K562 (cell line): Measurements from ENCODE around the gene USP35. TPM values are rescaled to one million over a fixed set of nuclear protein-coding genes. Genes with fewer than 3 reads are reported as not detected.

ENCODE experiments used
- ATAC-seq: fragments of 200-7000 bp; cut with Tn5 transposase; 3 replicates; pipeline ENCODE4 v1.9.1; 2020; ENCODE audit warnings: moderate library complexity
- BruUV-seq: library from RNA; stranded (reverse); fragments of 400-500 nt; replicated peaks from 2 replicates; lab custom pipeline; 2021; lab: Mats Ljungman, UMichigan
- CTCF ChIA-PET: fragments of 300-600 bp; formaldehyde crosslinking; extraction: SDS; loops from one replicate; lab custom pipeline; 2021; ENCODE audit warnings: low intra/inter-chr PET ratio; lab: Yijun Ruan, JAX
- POLR2A ChIA-PET: fragments of 300-600, 350-650 bp; sonication (Branson Sonifier 250); formaldehyde crosslinking; extraction: SDS; loops from one replicate; lab custom pipeline; 2021; ENCODE audit warnings: antibody characterized with exemption, inconsistent platforms; lab: Yijun Ruan, JAX
- DNase-seq, 4 experiments: peaks; one replicate each; pipeline versions ENCODE4 v3.0.0 to v3.0.0-alpha.2; 2011 to 2018; ENCODE audit warnings: low spot score in 3 of 4, mixed read lengths in 3 of 4; ENCODE audit errors: extremely low read depth in 1 of 4
- FAIRE-seq: peaks from 2 replicates; lab custom pipeline; 2011; peaks lifted over from hg19 to GRCh38; lab: Jason Lieb, UNC
- H2AFZ ChIP-seq: 2 replicates; pipeline ENCODE4 v1.6.0; 2011; ENCODE audit warnings: low read depth, low read length, control low read depth, inconsistent platforms
- H3K27ac ChIP-seq: fragments of 200-600 bp; 3 replicates; pipeline ENCODE4 v1.8.0; 2011; ENCODE audit warnings: low read depth, mild to moderate bottlenecking, control low read depth, inconsistent platforms, low read length, moderate library complexity, mixed read lengths; ENCODE audit errors: extremely low read depth
- H3K27me3 ChIP-seq, 2 experiments: fragments of 300-600 bp in 1 of 2; 2 replicates in 1 of 2; 3 replicates in 1 of 2; pipeline versions ENCODE4 v1.6.0 to v1.8.0; 2011; ENCODE audit warnings: inconsistent platforms in 2 of 2, low read length in 2 of 2, mild to moderate bottlenecking in 1 of 2, mixed read lengths in 1 of 2, moderate library complexity in 1 of 2; ENCODE audit not compliant: control insufficient read depth in 2 of 2, insufficient read depth in 2 of 2
- H3K36me3 ChIP-seq: fragments of 300-600 bp; 3 replicates; pipeline ENCODE4 v1.8.0; 2011; ENCODE audit warnings: mild to moderate bottlenecking, low read length, inconsistent platforms; ENCODE audit not compliant: control insufficient read depth, insufficient read depth
- H3K4me1 ChIP-seq, 2 experiments: fragments of 200-600 bp in 1 of 2; replicated peaks in 1 of 2; 2 replicates in 1 of 2; 3 replicates in 1 of 2; pipeline versions ENCODE4 v1.5.1 to v1.8.0; 2011; ENCODE audit warnings: inconsistent platforms in 2 of 2, low read length in 2 of 2, mild to moderate bottlenecking in 1 of 2, mixed read lengths in 1 of 2, moderate library complexity in 1 of 2; ENCODE audit not compliant: control insufficient read depth in 2 of 2, insufficient read depth in 2 of 2
- H3K4me2 ChIP-seq: 2 replicates; pipeline ENCODE4 v1.6.1; 2011; ENCODE audit warnings: low read length, control low read depth, inconsistent platforms, mixed read lengths; ENCODE audit not compliant: insufficient read depth
- H3K4me3 ChIP-seq: fragments of 200-600 bp; sonication (generic), shearing (Covaris generic); 2 replicates; pipeline ENCODE4 v1.5.1; 2016; ENCODE audit warnings: control low read depth, inconsistent platforms
- H3K79me2 ChIP-seq: fragments of 200-600 bp; 3 replicates; pipeline ENCODE4 v1.8.0; 2011; ENCODE audit warnings: low read length, inconsistent platforms; ENCODE audit not compliant: control insufficient read depth, insufficient read depth
- H3K9ac ChIP-seq, 2 experiments: 2 replicates each; pipeline versions ENCODE4 v1.6.0 to v1.6.1; 2011; ENCODE audit warnings: low read depth in 2 of 2, low read length in 2 of 2, control low read depth in 1 of 2, inconsistent platforms in 1 of 2, mild to moderate bottlenecking in 1 of 2, mixed read lengths in 1 of 2; ENCODE audit not compliant: insufficient read depth in 1 of 2
- H3K9me1 ChIP-seq: one replicate; pipeline ENCODE4 v1.6.0; 2011; ENCODE audit warnings: inconsistent platforms, mild to moderate bottlenecking, low read length, moderate library complexity; ENCODE audit not compliant: control insufficient read depth, insufficient read depth
- H3K9me3 ChIP-seq: replicated peaks from 2 replicates; pipeline ENCODE4 v1.5.1; 2011; ENCODE audit warnings: low read depth, low read length, inconsistent platforms; ENCODE audit not compliant: control insufficient read depth, insufficient read depth
- H4K20me1 ChIP-seq: replicated peaks from 2 replicates; pipeline ENCODE4 v1.6.1; 2011; ENCODE audit warnings: low read length, inconsistent platforms, mixed read lengths; ENCODE audit not compliant: control insufficient read depth, insufficient read depth
- GTF2E2 ChIP-seq: fragments of 200-800 bp; sonication (Bioruptor generic); IDR thresholded peaks from 2 replicates; pipeline ENCODE4 v1.6.1; 2016; ENCODE audit warnings: missing genetic modification characterization, missing compliant biosample characterization
- NR2F6 ChIP-seq: fragments of 450-650 bp; formaldehyde crosslinking; IDR thresholded peaks from 2 replicates; pipeline ENCODE4 v1.4.0; 2020; ENCODE audit warnings: mild to moderate bottlenecking
- RBM22 ChIP-seq: fragments of 200-400 bp; formaldehyde crosslinking; IDR thresholded peaks from 2 replicates; pipeline ENCODE4 v1.6.1; 2018; ENCODE audit warnings: low read length, low read depth; ENCODE audit not compliant: poor library complexity, severe bottlenecking
- ZNF277 ChIP-seq: fragments of 250-450 bp; sonication (Bioruptor Pico); IDR thresholded peaks from 2 replicates; pipeline ENCODE4 v1.8.0; 2022; ENCODE audit warnings: inconsistent platforms, mild to moderate bottlenecking, moderate library complexity, borderline replicate concordance
- ZNF316 ChIP-seq: fragments of 450-650 bp; IDR thresholded peaks from 2 replicates; pipeline ENCODE4 v1.6.1; 2016
- WGBS: fragments of 100-300 bp; shearing (Covaris generic); methylation state at CpG from one replicate; pipeline ENCODE4 v1.1.6; 2016; ENCODE audit warnings: low coverage, mixed read lengths; ENCODE audit not compliant: insufficient coverage; ENCODE audit errors: missing lambda C conversion rate; 5-methylcytosine and 5-hydroxymethylcytosine counted together
- in situ Hi-C: fragments of 300-500 bp; cut with MboI; formaldehyde crosslinking; loops from 4 replicates; pipeline ENCODE4 v1.15.0; 2018; ENCODE audit warnings: inconsistent platforms, mixed read lengths
- intact Hi-C: fragments of 100-400 bp; cut with micrococcal nuclease; formaldehyde crosslinking; loops from 2 replicates; pipeline ENCODE4 v1.14.2; 2022
- polyA plus RNA-seq, 8 experiments: library from polyadenylated mRNA; depleted of rRNA in 4 of 8; stranded (reverse) in 5 of 8; unstranded in 3 of 8; fragments of >200 nt; fragmentation: Nextera tagmentation in 2 of 8; fragmentation: Illumina TruSeq in 1 of 8; extraction: Ambion mirVana in 2 of 8; extraction: Trizol in 1 of 8; gene quantifications; 2 replicates each; pipeline versions ENCODE4 v1.2.1 to v1.2.3, GENCODE V29; 2011 to 2014; ENCODE audit warnings: inconsistent platforms in 1 of 8, missing spikeins in 1 of 8
- total RNA-seq, 7 experiments: library from RNA; depleted of rRNA in 6 of 7; stranded (reverse); fragments of >200 nt in 6 of 7; fragmentation: Illumina TruSeq in 2 of 7; extraction: Trizol in 2 of 7; gene quantifications; 2 replicates each; pipeline versions ENCODE4 v1.2.1 to v1.2.3, GENCODE V29; 2011 to 2021; ENCODE audit warnings: low replicate concordance in 1 of 7

Gene USP35
- total and polyA plus RNA-seq, 9 of the 15 experiments (the other 6 are each of a cell fraction or from before 2014, with no cell fraction given), result 0.01 to 4.8 (median 3.6) TPM

- FAIRE-seq (peak; percentile 57), ATAC-seq (no peak), DNase-seq (no peak)
- 88% methylated on average over 14 of the region's 14 CpGs for WGBS
- Histone ChIP-seq H3K9me3 (no peaks in the 10 kb centered on the region), H2AFZ (no peak overlapping the region), H3K79me2 (no peaks in the 10 kb centered on the region), H3K27me3 (no peaks in the 10 kb centered on the region), H3K27ac (no peak overlapping the region), H4K20me1 (no peaks in the 10 kb centered on the region), H3K36me3 (peaks cover 93% of the 10 kb centered on the region; the same call in 2 of the 3 replicates), H3K4me1 (peaks cover 3 to 12% of the 10 kb centered on the region in 2 experiments; a peak in 3 of 5 replicates), H3K4me3 (no peak overlapping the region), H3K9me1 (peaks cover 3% of the 10 kb centered on the region), H3K9ac (no peak overlapping the region), H3K4me2 (no peak overlapping the region)
- in situ Hi-C loops, result loop anchor here (5.0 kb wide), 1 partner anchor 342 kb away; no protein-coding TSS in a partner anchor
- BruUV-seq, result no TSS peak
- ChIA-PET CTCF (no interaction called here), POLR2A (no interaction called here)
- no peak for TF ChIP-seq ZNF277 (CRISPR knock-in tag)
- peak; percentile 57 for TF ChIP-seq RBM22
- no peak for TF ChIP-seq ZNF316
- TF ChIP-seq NR2F6, result no peak
- TF ChIP-seq GTF2E2, result no peak
- intact Hi-C loops, result no loop called here
Measured at GRCh38 chr11:78220218-78221157, 31.8 kb downstream of the USP35 start.
